GM12878 (cell line): ENCODE results near the gene ZCCHC3. TPM values are rescaled to one million over a fixed set of nuclear protein-coding genes. Genes with fewer than 3 reads are reported as not detected.

Experiments
- ATAC-seq: fragments of 200-7000 bp; cut with Tn5 transposase; 3 replicates; pipeline ENCODE4 v1.9.1; 2020; ENCODE audit warnings: mild to moderate bottlenecking, moderate library complexity
- BruUV-seq: library from RNA; stranded (reverse); fragments of 400-500 nt; replicated peaks from 2 replicates; lab custom pipeline; 2021; lab: Mats Ljungman, UMichigan
- CTCF ChIA-PET: fragments of 300-600 bp; sonication (Branson Sonifier 250); formaldehyde crosslinking; extraction: SDS; loops from one replicate; lab custom pipeline; 2021; ENCODE audit warnings: inconsistent platforms; lab: Yijun Ruan, JAX
- POLR2A ChIA-PET: fragments of 350-600 bp; formaldehyde crosslinking; extraction: SDS; loops from one replicate; lab custom pipeline; 2021; ENCODE audit warnings: inconsistent platforms; lab: Charles Lee
- RAD21 ChIA-PET: fragments of 300-600 bp; sonication (Branson Sonifier 250); formaldehyde crosslinking; loops from one replicate; lab custom pipeline; 2023; ENCODE audit warnings: antibody characterized with exemption; ENCODE audit not compliant: unreplicated experiment; lab: Charles Lee
- SMC1A ChIA-PET: fragments of 300-600 bp; sonication (Branson Sonifier 250); formaldehyde crosslinking; loops from one replicate; lab custom pipeline; 2023; ENCODE audit not compliant: unreplicated experiment, uncharacterized antibody; lab: Charles Lee
- DNase-seq: peaks from one replicate; pipeline ENCODE4 v3.0.0-alpha.2; 2011; ENCODE audit warnings: low read depth, low spot score
- FAIRE-seq: peaks from 3 replicates; lab custom pipeline; 2011; peaks lifted over from hg19 to GRCh38; lab: Jason Lieb, UNC
- H2AFZ ChIP-seq: 2 replicates; pipeline ENCODE4 v1.6.0; 2011; ENCODE audit warnings: low read depth, low read length, control low read depth; ENCODE audit not compliant: control insufficient read depth
- H3K27ac ChIP-seq: 2 replicates; pipeline ENCODE4 v1.5.1; 2011; ENCODE audit warnings: control low read depth; ENCODE audit not compliant: control insufficient read depth, insufficient read depth
- H3K27me3 ChIP-seq, 2 experiments: replicated peaks in 1 of 2; 2 replicates each; pipeline versions ENCODE4 v1.6.0 to v1.6.1; 2011; ENCODE audit warnings: low read length in 1 of 2; ENCODE audit not compliant: control insufficient read depth in 2 of 2, insufficient read depth in 2 of 2
- H3K36me3 ChIP-seq, 2 experiments: 2 replicates each; pipeline ENCODE4 v1.5.1; 2011; ENCODE audit warnings: low read length in 1 of 2; ENCODE audit not compliant: control insufficient read depth in 2 of 2, insufficient read depth in 2 of 2
- H3K4me1 ChIP-seq: 2 replicates; pipeline ENCODE4 v1.6.1; 2011; ENCODE audit warnings: mild to moderate bottlenecking, low read length, moderate library complexity, mixed read lengths; ENCODE audit not compliant: control insufficient read depth, insufficient read depth
- H3K4me2 ChIP-seq: 2 replicates; pipeline ENCODE4 v1.6.0; 2011; ENCODE audit warnings: control low read depth; ENCODE audit not compliant: control insufficient read depth, insufficient read depth
- H3K4me3 ChIP-seq: fragments of 200-600 bp; sonication (generic); 2 replicates; pipeline ENCODE4 v1.5.1; 2016
- H3K79me2 ChIP-seq: 2 replicates; pipeline ENCODE4 v1.6.0; 2011; ENCODE audit warnings: low read length; ENCODE audit not compliant: control insufficient read depth, insufficient read depth
- H3K9ac ChIP-seq: 2 replicates; pipeline ENCODE4 v1.8.0; 2011; ENCODE audit warnings: low read length, control low read depth, mixed read lengths; ENCODE audit not compliant: control insufficient read depth, insufficient read depth
- H3K9me3 ChIP-seq: replicated peaks from 3 replicates; pipeline ENCODE4 v1.5.1; 2011; ENCODE audit warnings: mild to moderate bottlenecking, low read length; ENCODE audit not compliant: control insufficient read depth, insufficient read depth
- H4K20me1 ChIP-seq: 2 replicates; pipeline ENCODE4 v1.6.0; 2011; ENCODE audit not compliant: control insufficient read depth, insufficient read depth
- CBX3 ChIP-seq: fragments of 200-600 bp; sonication (generic); IDR thresholded peaks from 2 replicates; pipeline ENCODE4 v1.6.1; 2016; ENCODE audit warnings: low read depth, borderline replicate concordance
- CHD2 ChIP-seq: IDR thresholded peaks from 2 replicates; pipeline ENCODE4 v1.6.1; 2011; ENCODE audit warnings: low read depth, low read length, improper control_type of control experiment, borderline replicate concordance
- FOXK2 ChIP-seq: fragments of 450-650 bp; IDR thresholded peaks from 2 replicates; pipeline ENCODE4 v1.6.1; 2017; ENCODE audit warnings: mild to moderate bottlenecking, moderate library complexity
- JUND ChIP-seq: IDR thresholded peaks from 2 replicates; pipeline ENCODE4 v1.6.1; 2012; ENCODE audit warnings: low read depth, mild to moderate bottlenecking, low read length, improper control_type of control experiment, moderate library complexity
- KAT2A ChIP-seq: conservative IDR thresholded peaks from 2 replicates; pipeline ENCODE4 v1.6.1; 2011; ENCODE audit warnings: low read depth, low read length; ENCODE audit not compliant: control insufficient read depth
- NFYA ChIP-seq: IDR thresholded peaks from 2 replicates; pipeline ENCODE4 v1.6.1; 2011; ENCODE audit warnings: low read depth, mild to moderate bottlenecking, low read length, improper control_type of control experiment, borderline replicate concordance
- NR2C1 ChIP-seq: fragments of 450-650 bp; IDR thresholded peaks from 2 replicates; pipeline ENCODE4 v1.6.1; 2017; ENCODE audit warnings: antibody characterized with exemption, mild to moderate bottlenecking, moderate library complexity
- NR2C2 ChIP-seq: IDR thresholded peaks from 2 replicates; pipeline ENCODE4 v1.6.1; 2011; ENCODE audit warnings: borderline replicate concordance, low read depth; ENCODE audit not compliant: control insufficient read depth, insufficient read length
- RFX5 ChIP-seq: IDR thresholded peaks from 2 replicates; pipeline ENCODE4 v1.6.1; 2011; ENCODE audit warnings: low read depth, low read length, improper control_type of control experiment
- ZZZ3 ChIP-seq: IDR thresholded peaks from 2 replicates; pipeline ENCODE4 v1.6.1; 2011; ENCODE audit warnings: low read depth; ENCODE audit not compliant: control insufficient read depth, insufficient read length
- WGBS: methylation state at CpG from one replicate; pipeline ENCODE4 v1.1.6; 2016; ENCODE audit warnings: low lambda C conversion rate; ENCODE audit not compliant: insufficient replicate concordance, insufficient coverage; ENCODE audit errors: missing lambda C conversion rate; 5-methylcytosine and 5-hydroxymethylcytosine counted together
- in situ Hi-C: fragments of 300-500 bp; cut with MboI; formaldehyde crosslinking; loops from 9 replicates; pipeline ENCODE4 v1.14.3; 2018; ENCODE audit warnings: mixed read lengths
- intact Hi-C: fragments of 100-400 bp; cut with micrococcal nuclease; formaldehyde crosslinking; loops from one replicate; pipeline ENCODE4 v1.14.2; 2022; ENCODE audit not compliant: unreplicated experiment
- polyA plus RNA-seq, 11 experiments: library from polyadenylated mRNA; depleted of rRNA in 4 of 11; unstranded in 6 of 11; stranded (reverse) in 5 of 11; fragments of >200 nt; fragmentation: Nextera tagmentation in 4 of 11; fragmentation: Illumina TruSeq in 1 of 11; extraction: Ambion mirVana in 4 of 11; extraction: Trizol in 1 of 11; gene quantifications; 1 replicate in 1 of 11; 2 replicates in 10 of 11; pipeline versions ENCODE4 v1.2.1 to v1.2.3, GENCODE V29; 2011 to 2016; ENCODE audit warnings: inconsistent platforms in 2 of 11, missing spikeins in 2 of 11, low read depth in 1 of 11
- total RNA-seq, 4 experiments: library from RNA; depleted of rRNA in 3 of 4; stranded (reverse); fragments of >200 nt in 3 of 4; fragmentation: Illumina TruSeq in 1 of 4; extraction: Trizol in 1 of 4; gene quantifications; 2 replicates each; pipeline versions ENCODE4 v1.2.1 to v1.2.3, GENCODE V29; 2013 to 2021
- TF ChIP-seq, protein P1 (sequence below): fragments of 450-650 bp; IDR thresholded peaks from 2 replicates; pipeline ENCODE4 v1.6.1; 2016; ENCODE audit warnings: mild to moderate bottlenecking, moderate library complexity, borderline replicate concordance

The ZCCHC3 gene
- total and polyA plus RNA-seq, 10 of the 15 experiments (the other 5 are each of a cell fraction or from before 2014, with no cell fraction given) = 5.3 to 36.1 (median 17.2) TPM

DNA sequence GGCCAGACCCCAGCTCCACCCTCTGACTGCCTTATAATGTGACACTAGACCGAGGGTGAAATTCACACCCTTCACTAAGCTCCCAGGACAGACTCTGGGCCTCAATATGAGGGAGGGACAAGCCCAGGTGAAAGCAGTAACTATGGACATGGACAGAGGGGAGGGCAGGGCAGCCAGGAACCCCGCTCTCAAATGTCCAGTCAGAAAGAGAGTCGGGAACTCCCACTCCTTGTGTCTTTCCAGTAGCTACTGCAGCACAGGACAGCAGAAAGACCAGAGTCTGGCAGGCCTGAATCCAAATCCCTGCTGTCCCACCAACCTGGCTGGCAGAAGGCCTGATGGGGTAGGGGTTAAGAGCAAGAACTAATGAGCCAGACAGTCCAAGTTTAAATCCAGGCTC lies 13.2 kb upstream of the ZCCHC3 start:
- no peaks in the 10 kb centered on the region for H3K27me3 ChIP-seq
- no peak overlapping the region for H3K27ac ChIP-seq
- ChIA-PET SMC1A (no interaction called here), CTCF (interaction anchor here (1.0 kb wide), 1 partner anchor 46 kb away, joined by 4 read pairs; no protein-coding TSS in a partner anchor), RAD21 (no interaction called here), POLR2A (no interaction called here)
- H3K4me3 ChIP-seq = no peak overlapping the region
- no TSS peak for BruUV-seq
- TF ChIP-seq NR2C1 (no peak), NR2C2 (no peak), NFYA (no peak), FOXK2 (no peak), JUND (no peak), KAT2A (no peak), ZZZ3 (no peak), RFX5 (no peak), CBX3 (no peak), CHD2 (no peak)
- TF ChIP-seq, protein P1, sequence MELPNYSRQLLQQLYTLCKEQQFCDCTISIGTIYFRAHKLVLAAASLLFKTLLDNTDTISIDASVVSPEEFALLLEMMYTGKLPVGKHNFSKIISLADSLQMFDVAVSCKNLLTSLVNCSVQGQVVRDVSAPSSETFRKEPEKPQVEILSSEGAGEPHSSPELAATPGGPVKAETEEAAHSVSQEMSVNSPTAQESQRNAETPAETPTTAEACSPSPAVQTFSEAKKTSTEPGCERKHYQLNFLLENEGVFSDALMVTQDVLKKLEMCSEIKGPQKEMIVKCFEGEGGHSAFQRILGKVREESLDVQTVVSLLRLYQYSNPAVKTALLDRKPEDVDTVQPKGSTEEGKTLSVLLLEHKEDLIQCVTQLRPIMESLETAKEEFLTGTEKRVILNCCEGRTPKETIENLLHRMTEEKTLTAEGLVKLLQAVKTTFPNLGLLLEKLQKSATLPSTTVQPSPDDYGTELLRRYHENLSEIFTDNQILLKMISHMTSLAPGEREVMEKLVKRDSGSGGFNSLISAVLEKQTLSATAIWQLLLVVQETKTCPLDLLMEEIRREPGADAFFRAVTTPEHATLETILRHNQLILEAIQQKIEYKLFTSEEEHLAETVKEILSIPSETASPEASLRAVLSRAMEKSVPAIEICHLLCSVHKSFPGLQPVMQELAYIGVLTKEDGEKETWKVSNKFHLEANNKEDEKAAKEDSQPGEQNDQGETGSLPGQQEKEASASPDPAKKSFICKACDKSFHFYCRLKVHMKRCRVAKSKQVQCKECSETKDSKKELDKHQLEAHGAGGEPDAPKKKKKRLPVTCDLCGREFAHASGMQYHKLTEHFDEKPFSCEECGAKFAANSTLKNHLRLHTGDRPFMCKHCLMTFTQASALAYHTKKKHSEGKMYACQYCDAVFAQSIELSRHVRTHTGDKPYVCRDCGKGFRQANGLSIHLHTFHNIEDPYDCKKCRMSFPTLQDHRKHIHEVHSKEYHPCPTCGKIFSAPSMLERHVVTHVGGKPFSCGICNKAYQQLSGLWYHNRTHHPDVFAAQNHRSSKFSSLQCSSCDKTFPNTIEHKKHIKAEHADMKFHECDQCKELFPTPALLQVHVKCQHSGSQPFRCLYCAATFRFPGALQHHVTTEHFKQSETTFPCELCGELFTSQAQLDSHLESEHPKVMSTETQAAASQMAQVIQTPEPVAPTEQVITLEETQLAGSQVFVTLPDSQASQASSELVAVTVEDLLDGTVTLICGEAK = no peak
- DNase-seq (no peak), ATAC-seq (no peak), FAIRE-seq (no peak)
- in situ Hi-C loops (no loop called here), intact Hi-C loops (no loop called here)
- H3K4me2 ChIP-seq = no peak overlapping the region
- no peak overlapping the region for H3K9ac ChIP-seq
- no peaks in the 10 kb centered on the region for H4K20me1 ChIP-seq
- no peaks in the 10 kb centered on the region; a peak in 1 of 4 replicates for H3K36me3 ChIP-seq
- H3K9me3 ChIP-seq = no peaks in the 10 kb centered on the region
- H2AFZ ChIP-seq = no peak overlapping the region
- WGBS = 76% methylated on average over 3 of the region's 3 CpGs
- no peaks in the 10 kb centered on the region for H3K4me1 ChIP-seq
- H3K79me2 ChIP-seq = no peaks in the 10 kb centered on the region
